GM18499 (cell line): ENCODE results near the gene ZNF567.
"Not testable (repeated sequence)": the region's sequence is repeated elsewhere in the genome, so short reads cannot be mapped to it uniquely, and the experiment has no call there.

ENCODE experiments used
- ATAC-seq: cut with Tn5 transposase; IDR thresholded peaks from one replicate; pipeline ENCODE4 v1.9.1; 2021; ENCODE audit warnings: moderate number of reproducible peaks; ENCODE audit not compliant: insufficient read depth, unreplicated experiment

Gene ZNF567

GRCh38 chr19:36749613-36750012, 62.2 kb downstream of the ZNF567 start:
- not testable (repeated sequence) for ATAC-seq

- no peak for ATAC-seq
Observed at GRCh38 chr19:36750066-36750691, 62.8 kb downstream of the ZNF567 start.
